NCI-H2196 (cell line): Measurements from ENCODE around the gene ZC3H12C.
"Not testable (repeated sequence)": the region's sequence is repeated elsewhere in the genome, so short reads cannot be mapped to it uniquely, and the experiment has no call there.

ENCODE experiments used
- DNase-seq: peaks from one replicate; lab custom pipeline; 2025; ENCODE audit not compliant: unreplicated experiment; lab: John Stamatoyannopoulos, UW

Gene ZC3H12C

DNA sequence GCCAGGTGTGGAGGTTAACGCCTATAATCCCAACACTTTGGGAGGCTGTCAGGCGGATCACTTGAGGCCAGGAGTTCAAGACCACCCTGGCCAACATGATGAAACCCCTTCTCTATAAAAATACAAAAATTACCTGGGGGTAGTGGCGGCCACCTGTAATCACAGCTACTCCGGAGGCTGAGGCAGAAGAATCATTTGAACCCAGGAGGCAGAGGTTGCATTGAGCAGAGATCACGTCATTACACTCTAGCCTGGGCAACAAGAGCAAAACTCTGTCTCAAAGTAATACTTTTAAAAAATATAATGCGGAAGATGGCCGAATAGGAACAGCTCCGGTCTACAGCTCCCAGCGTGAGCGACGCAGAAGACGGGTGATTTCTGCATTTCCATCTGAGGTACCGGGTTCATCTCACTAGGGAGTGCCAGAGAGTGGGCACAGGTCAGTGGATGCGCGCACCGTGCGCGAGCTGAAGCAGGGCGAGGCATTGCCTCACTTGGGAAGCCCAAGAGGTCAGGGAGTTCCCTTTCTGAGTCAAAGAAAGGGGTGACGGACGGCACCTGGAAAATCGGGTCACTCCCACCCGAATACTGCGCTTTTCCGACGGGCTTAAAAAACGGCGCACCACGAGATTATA is 115.6 kb downstream of the ZC3H12C start:
- DNase-seq: not testable (repeated sequence)

DNA sequence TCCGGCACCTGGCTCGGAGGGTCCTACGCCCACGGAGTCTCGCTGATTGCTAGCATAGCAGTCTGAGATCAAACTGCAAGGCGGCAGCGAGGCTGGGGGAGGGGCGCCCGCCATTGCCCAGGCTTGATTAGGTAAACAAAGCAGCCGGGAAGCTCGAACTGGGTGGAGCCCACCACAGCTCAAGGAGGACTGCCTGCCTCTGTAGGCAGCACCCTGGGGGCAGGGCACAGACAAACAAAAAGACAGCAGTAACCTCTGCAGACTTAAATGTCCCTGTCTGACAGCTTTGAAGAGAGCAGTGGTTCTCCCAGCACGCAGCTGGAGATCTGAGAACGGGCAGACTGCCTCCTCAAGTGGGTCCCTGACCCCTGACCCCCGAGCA is 116.1 kb downstream of the ZC3H12C start:
- not testable (repeated sequence) for DNase-seq

DNA sequence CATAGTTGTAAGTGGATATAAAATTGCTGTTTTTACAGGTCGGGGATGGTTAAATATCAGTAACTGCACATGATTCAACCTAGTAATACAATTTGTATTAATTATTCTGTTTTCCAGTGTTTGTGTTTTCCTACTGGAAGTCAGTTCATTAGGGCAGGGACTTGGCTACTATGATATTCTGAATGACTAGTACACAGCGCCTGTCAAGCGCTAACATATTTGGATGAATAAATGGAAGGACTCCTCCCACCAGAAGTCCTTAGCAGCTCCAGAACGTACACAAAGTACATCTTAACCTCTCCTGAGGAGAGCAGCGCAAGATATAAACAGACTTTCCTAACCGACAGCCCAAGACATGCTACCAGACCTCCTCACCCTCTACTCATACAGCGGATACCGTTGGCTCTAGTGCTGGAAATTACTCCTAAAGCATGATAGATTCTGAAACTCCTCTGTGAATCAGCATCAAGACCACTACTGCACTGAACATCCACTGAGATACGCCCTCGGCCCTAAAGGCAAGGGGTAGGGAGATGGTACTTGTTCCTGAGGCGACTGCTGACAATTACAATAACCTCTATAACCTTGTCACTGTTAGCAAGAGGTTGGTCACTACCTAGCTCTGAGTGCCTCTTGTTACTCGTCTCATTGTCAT is 124.2 kb downstream of the ZC3H12C start:
- DNase-seq: no peak

DNA sequence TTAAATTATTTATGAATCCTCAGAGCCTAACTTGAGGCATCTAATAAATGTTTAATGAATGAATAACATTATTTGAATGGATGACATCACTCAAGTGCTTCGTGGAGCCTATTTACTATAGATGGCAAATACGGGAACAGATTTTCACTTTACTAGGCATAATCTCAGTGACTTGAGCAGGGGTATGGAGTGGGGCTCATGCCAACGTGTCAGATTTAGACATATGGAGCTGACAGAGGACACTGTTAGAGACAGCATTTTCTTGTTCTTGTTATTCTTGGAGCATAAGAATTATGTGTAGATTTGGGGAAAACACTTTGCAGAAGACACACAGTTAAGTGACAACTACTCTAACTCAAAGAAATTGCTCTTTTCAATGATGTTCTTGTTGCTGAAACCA is 124.7 kb downstream of the ZC3H12C start:
- no peak for DNase-seq

DNA sequence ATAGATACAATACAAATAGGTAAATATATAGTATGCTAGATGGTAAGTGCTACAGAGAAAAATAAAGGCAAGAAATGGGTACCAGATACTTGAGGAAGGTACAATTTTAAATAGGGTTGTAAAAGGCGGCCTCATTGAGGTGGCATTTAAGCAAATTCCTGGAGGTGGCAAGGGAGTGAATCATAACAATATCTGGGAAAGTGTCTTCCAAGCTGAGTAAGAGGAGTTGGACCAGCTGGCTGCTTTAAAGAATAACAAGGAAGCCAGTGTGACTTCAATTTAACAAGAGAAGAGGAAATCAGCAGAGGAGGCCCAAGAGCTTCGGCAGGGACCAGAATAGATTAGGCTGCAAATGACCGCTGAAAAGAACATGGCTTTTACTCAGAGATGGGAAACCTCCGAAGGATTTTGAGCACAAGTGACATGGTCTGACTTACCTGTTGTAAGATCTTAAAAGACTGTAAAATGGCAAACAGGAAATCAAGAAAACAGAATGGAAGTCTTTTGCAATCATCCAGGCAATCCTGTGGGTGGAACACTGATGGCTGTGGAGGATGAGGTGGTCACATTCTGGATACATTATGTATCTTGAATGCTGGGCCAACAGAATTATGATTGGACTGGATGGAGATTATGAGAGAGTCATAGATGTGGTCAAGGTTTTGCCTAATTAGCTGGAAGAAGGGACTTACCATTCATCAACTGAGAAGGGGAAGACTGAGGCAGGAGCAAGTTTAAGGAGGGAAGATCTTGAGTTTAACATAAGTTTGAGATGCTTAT is 126.0 kb downstream of the ZC3H12C start:
- no peak for DNase-seq
